ENCODE data around the gene TMC3. TPM values are rescaled to one million over a fixed set of nuclear protein-coding genes. Genes with fewer than 3 reads are reported as not detected.

TMC3 gene
- total and polyA plus RNA-seq, 9 of the 15 experiments (the other 6 are each of a cell fraction or from before 2014, with no cell fraction given), result 0.01 to 0.14 TPM; not detected in 7

GRCh38 chr15:81361891-81362290 lies 12.1 kb downstream of the TMC3 start:
- Histone ChIP-seq H3K4me2 (ENCODE audit: insufficient read depth, low read length) (no peak overlapping the region), H3K9me1 (ENCODE audit: control insufficient read depth, insufficient read depth, low read length) (no peaks in the 10 kb centered on the region), H3K9me3 (replicated peaks; ENCODE audit: control insufficient read depth, insufficient read depth, low read depth, low read length) (no peaks in the 10 kb centered on the region), H3K4me3 (no peak overlapping the region), H3K9ac (ENCODE audit: insufficient read depth in 1 of 2, low read depth in 2 of 2, low read length in 2 of 2) (no peak overlapping the region), H3K79me2 (ENCODE audit: control insufficient read depth, insufficient read depth, low read length) (no peaks in the 10 kb centered on the region), H2AFZ (ENCODE audit: low read depth, low read length) (no peak overlapping the region), H3K4me1 (replicated peaks in 1 of 2; ENCODE audit: control insufficient read depth in 2 of 2, insufficient read depth in 2 of 2, low read length in 2 of 2) (no peaks in the 10 kb centered on the region), H3K36me3 (ENCODE audit: control insufficient read depth, insufficient read depth, low read length) (no peaks in the 10 kb centered on the region), H4K20me1 (replicated peaks; ENCODE audit: control insufficient read depth, insufficient read depth, low read length) (no peaks in the 10 kb centered on the region), H3K27me3 (ENCODE audit: control insufficient read depth in 2 of 2, insufficient read depth in 2 of 2, low read length in 2 of 2) (peaks cover 7 to 19% of the 10 kb centered on the region in 2 experiments), H3K27ac (ENCODE audit: extremely low read depth, low read depth, low read length) (no peak overlapping the region)
- WGBS (ENCODE audit: insufficient coverage, low coverage, missing lambda C conversion rate), result 5% methylated on average over 7 of the region's 7 CpGs
- POLR2A ChIA-PET, result no interaction called here
- DNase-seq (ENCODE audit: extremely low read depth in 1 of 4, low spot score in 3 of 4), result no peak
- ATAC-seq, result no peak
- no peak for FAIRE-seq
- TF ChIP-seq, protein P1, sequence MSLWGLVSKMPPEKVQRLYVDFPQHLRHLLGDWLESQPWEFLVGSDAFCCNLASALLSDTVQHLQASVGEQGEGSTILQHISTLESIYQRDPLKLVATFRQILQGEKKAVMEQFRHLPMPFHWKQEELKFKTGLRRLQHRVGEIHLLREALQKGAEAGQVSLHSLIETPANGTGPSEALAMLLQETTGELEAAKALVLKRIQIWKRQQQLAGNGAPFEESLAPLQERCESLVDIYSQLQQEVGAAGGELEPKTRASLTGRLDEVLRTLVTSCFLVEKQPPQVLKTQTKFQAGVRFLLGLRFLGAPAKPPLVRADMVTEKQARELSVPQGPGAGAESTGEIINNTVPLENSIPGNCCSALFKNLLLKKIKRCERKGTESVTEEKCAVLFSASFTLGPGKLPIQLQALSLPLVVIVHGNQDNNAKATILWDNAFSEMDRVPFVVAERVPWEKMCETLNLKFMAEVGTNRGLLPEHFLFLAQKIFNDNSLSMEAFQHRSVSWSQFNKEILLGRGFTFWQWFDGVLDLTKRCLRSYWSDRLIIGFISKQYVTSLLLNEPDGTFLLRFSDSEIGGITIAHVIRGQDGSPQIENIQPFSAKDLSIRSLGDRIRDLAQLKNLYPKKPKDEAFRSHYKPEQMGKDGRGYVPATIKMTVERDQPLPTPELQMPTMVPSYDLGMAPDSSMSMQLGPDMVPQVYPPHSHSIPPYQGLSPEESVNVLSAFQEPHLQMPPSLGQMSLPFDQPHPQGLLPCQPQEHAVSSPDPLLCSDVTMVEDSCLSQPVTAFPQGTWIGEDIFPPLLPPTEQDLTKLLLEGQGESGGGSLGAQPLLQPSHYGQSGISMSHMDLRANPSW (CRISPR knock-in tag; IDR thresholded peaks at IDR 0.05), result no peak
- TF ChIP-seq BHLHE40 (IDR thresholded peaks at IDR 0.05; ENCODE audit: low read length), result no peak
- TF ChIP-seq ZKSCAN3 (CRISPR knock-in tag; IDR thresholded peaks at IDR 0.05), result no peak
- TF ChIP-seq MAZ (CRISPR knock-in tag; conservative IDR thresholded peaks at IDR 0.05 in 1 of 2, IDR thresholded peaks at IDR 0.05 in 1 of 2), result no peak
- TF ChIP-seq ZNF212 (CRISPR knock-in tag; IDR thresholded peaks at IDR 0.05), result no peak
- TF ChIP-seq HDAC2 (IDR thresholded peaks at IDR 0.05), result no peak
- intact Hi-C loops (cut with micrococcal nuclease), result no loop called here
- in situ Hi-C loops (cut with MboI), result no loop called here
- CTCF ChIA-PET (ENCODE audit: low intra/inter-chr PET ratio), result no interaction called here
- BruUV-seq (replicated peaks), result no TSS peak
